ENCODE measurements around the gene TTC34.
"Not testable (repeated sequence)": the region's sequence is repeated elsewhere in the genome, so short reads cannot be mapped to it uniquely, and the experiment has no call there.

DNA sequence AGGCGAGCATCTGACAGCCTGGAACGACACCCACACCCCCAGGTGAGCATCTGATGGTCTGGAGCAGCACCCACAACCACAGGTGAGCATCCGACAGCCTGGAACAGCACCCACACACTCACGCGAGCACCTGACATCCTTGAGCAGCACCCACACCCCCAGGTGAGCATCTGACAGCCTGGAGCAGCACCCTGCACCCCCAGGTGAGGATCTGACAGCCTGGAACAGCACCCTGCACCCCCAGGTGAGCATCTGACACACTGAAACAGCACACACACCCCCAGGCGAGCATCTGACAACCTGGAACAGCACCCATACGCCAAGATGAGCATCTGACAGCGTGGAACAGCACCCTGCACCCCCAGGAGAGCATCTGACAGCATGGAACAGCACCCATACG, 106.7 kb downstream of the TTC34 start:
- TF ChIP-seq, protein P1, sequence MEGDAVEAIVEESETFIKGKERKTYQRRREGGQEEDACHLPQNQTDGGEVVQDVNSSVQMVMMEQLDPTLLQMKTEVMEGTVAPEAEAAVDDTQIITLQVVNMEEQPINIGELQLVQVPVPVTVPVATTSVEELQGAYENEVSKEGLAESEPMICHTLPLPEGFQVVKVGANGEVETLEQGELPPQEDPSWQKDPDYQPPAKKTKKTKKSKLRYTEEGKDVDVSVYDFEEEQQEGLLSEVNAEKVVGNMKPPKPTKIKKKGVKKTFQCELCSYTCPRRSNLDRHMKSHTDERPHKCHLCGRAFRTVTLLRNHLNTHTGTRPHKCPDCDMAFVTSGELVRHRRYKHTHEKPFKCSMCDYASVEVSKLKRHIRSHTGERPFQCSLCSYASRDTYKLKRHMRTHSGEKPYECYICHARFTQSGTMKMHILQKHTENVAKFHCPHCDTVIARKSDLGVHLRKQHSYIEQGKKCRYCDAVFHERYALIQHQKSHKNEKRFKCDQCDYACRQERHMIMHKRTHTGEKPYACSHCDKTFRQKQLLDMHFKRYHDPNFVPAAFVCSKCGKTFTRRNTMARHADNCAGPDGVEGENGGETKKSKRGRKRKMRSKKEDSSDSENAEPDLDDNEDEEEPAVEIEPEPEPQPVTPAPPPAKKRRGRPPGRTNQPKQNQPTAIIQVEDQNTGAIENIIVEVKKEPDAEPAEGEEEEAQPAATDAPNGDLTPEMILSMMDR (IDR thresholded peaks at IDR 0.05) = not testable (repeated sequence)
- TF ChIP-seq POLR2A (IDR thresholded peaks at IDR 0.05) = not testable (repeated sequence)
